ENCODE results near the gene DOCK1.

- TF ChIP-seq CTCF (conservative IDR thresholded peaks at IDR 0.05) (no peak), ZFX (IDR thresholded peaks at IDR 0.05) (no peak)
Observed at GRCh38 chr10:127006453-127006852, 101.2 kb downstream of the DOCK1 start.

All from C4-2B (cell line).